GM12878 (cell line): Measurements from ENCODE around the gene CD101. TPM values are rescaled to one million over a fixed set of nuclear protein-coding genes. Genes with fewer than 3 reads are reported as not detected.

Experiments
- ASH2L ChIP-seq: fragments of 300-600, 200-600 bp; sonication (generic); IDR thresholded peaks from 2 replicates; pipeline ENCODE4 v1.6.1; 2017; ENCODE audit warnings: low read depth, mild to moderate bottlenecking, borderline replicate concordance
- CEBPB ChIP-seq, 2 experiments: fragments of 150-350 bp in 1 of 2; IDR thresholded peaks; 2 replicates each; pipeline ENCODE4 v1.6.1; 2012 to 2014; ENCODE audit warnings: low read depth in 2 of 2, low read length in 2 of 2, borderline replicate concordance in 1 of 2, inconsistent platforms in 1 of 2
- CREM ChIP-seq: IDR thresholded peaks from 2 replicates; pipeline ENCODE4 v1.6.1; 2014; ENCODE audit warnings: antibody characterized with exemption, low read depth
- EP300 ChIP-seq, 2 experiments: fragments of 150-350 bp in 1 of 2; IDR thresholded peaks; 2 replicates each; pipeline ENCODE4 v1.6.1; 2011 to 2012; ENCODE audit warnings: low read depth in 2 of 2, low read length in 2 of 2, borderline replicate concordance in 1 of 2, improper control_type of control experiment in 1 of 2, inconsistent platforms in 1 of 2; ENCODE audit not compliant: control insufficient read depth in 1 of 2
- ETV6 ChIP-seq, 2 experiments: fragments of 450-650 bp in 1 of 2; IDR thresholded peaks in 1 of 2; conservative IDR thresholded peaks in 1 of 2; 2 replicates each; pipeline ENCODE4 v1.6.1; 2014; ENCODE audit warnings: antibody characterized with exemption in 1 of 2, borderline replicate concordance in 1 of 2, low read depth in 1 of 2, mild to moderate bottlenecking in 1 of 2, moderate library complexity in 1 of 2
- HDGF ChIP-seq: fragments of 450-650 bp; IDR thresholded peaks from 2 replicates; pipeline ENCODE4 v1.6.1; 2016; ENCODE audit warnings: antibody characterized with exemption
- IKZF2 ChIP-seq, 2 experiments: fragments of 450-650 bp; IDR thresholded peaks; 2 replicates each; pipeline ENCODE4 v1.6.1; 2017; ENCODE audit warnings: mild to moderate bottlenecking in 2 of 2, moderate library complexity in 2 of 2
- KLF5 ChIP-seq: fragments of 450-650 bp; IDR thresholded peaks from 2 replicates; pipeline ENCODE4 v1.6.1; 2014; ENCODE audit warnings: mild to moderate bottlenecking; ENCODE audit not compliant: partially characterized antibody
- NR2F1 ChIP-seq: fragments of 450-650 bp; conservative IDR thresholded peaks from 2 replicates; pipeline ENCODE4 v1.6.1; 2017; ENCODE audit warnings: mild to moderate bottlenecking
- PAX8 ChIP-seq: fragments of 450-650 bp; IDR thresholded peaks from 2 replicates; pipeline ENCODE4 v1.6.1; 2017; ENCODE audit warnings: mild to moderate bottlenecking, moderate library complexity
- PML ChIP-seq: IDR thresholded peaks from 2 replicates; pipeline ENCODE4 v1.6.1; 2012; ENCODE audit warnings: low read length, inconsistent platforms
- SREBF2 ChIP-seq: IDR thresholded peaks from 2 replicates; pipeline ENCODE4 v1.6.1; 2012; ENCODE audit warnings: mild to moderate bottlenecking, low read length
- SRF ChIP-seq, 2 experiments: IDR thresholded peaks; 2 replicates each; pipeline ENCODE4 v1.6.1; 2011; ENCODE audit warnings: low read depth in 2 of 2, low read length in 2 of 2, mild to moderate bottlenecking in 1 of 2, moderate library complexity in 1 of 2
- STAT1 ChIP-seq: fragments of 450-650 bp; conservative IDR thresholded peaks from 2 replicates; pipeline ENCODE4 v1.6.1; 2014; ENCODE audit warnings: antibody characterized with exemption, mild to moderate bottlenecking
- polyA plus RNA-seq, 11 experiments: library from polyadenylated mRNA; depleted of rRNA in 4 of 11; unstranded in 6 of 11; stranded (reverse) in 5 of 11; fragments of >200 nt; fragmentation: Nextera tagmentation in 4 of 11; fragmentation: Illumina TruSeq in 1 of 11; extraction: Ambion mirVana in 4 of 11; extraction: Trizol in 1 of 11; gene quantifications; 1 replicate in 1 of 11; 2 replicates in 10 of 11; pipeline versions ENCODE4 v1.2.1 to v1.2.3, GENCODE V29; 2011 to 2016; ENCODE audit warnings: inconsistent platforms in 2 of 11, missing spikeins in 2 of 11, low read depth in 1 of 11
- total RNA-seq, 4 experiments: library from RNA; depleted of rRNA in 3 of 4; stranded (reverse); fragments of >200 nt in 3 of 4; fragmentation: Illumina TruSeq in 1 of 4; extraction: Trizol in 1 of 4; gene quantifications; 2 replicates each; pipeline versions ENCODE4 v1.2.1 to v1.2.3, GENCODE V29; 2013 to 2021
- TF ChIP-seq, protein P1 (sequence below): IDR thresholded peaks from 2 replicates; pipeline ENCODE4 v1.6.1; 2012; ENCODE audit warnings: mild to moderate bottlenecking, low read depth, low read length
- TF ChIP-seq, protein P2 (sequence below): IDR thresholded peaks from 2 replicates; pipeline ENCODE4 v1.6.1; 2012; ENCODE audit warnings: low read depth, low read length, improper control_type of control experiment
- TF ChIP-seq, protein P3 (sequence below): fragments of 450-650 bp; IDR thresholded peaks from 2 replicates; pipeline ENCODE4 v1.6.1; 2017; ENCODE audit warnings: low read depth, mild to moderate bottlenecking, moderate library complexity
- TF ChIP-seq, protein P4 (sequence below): IDR thresholded peaks from 2 replicates; pipeline ENCODE4 v1.6.1; 2011; ENCODE audit warnings: borderline replicate concordance, low read depth, mild to moderate bottlenecking, moderate library complexity, mixed read lengths, low read length; ENCODE audit not compliant: insufficient read depth; ENCODE audit errors: extremely low read length
- TF ChIP-seq, protein P5 (sequence below): IDR thresholded peaks from 2 replicates; pipeline ENCODE4 v1.6.1; 2012; ENCODE audit warnings: low read length, inconsistent platforms

The CD101 gene
- total and polyA plus RNA-seq, 10 of the 15 experiments (the other 5 are each of a cell fraction or from before 2014, with no cell fraction given): 0.56 to 7.9 (median 2.9) TPM

DNA sequence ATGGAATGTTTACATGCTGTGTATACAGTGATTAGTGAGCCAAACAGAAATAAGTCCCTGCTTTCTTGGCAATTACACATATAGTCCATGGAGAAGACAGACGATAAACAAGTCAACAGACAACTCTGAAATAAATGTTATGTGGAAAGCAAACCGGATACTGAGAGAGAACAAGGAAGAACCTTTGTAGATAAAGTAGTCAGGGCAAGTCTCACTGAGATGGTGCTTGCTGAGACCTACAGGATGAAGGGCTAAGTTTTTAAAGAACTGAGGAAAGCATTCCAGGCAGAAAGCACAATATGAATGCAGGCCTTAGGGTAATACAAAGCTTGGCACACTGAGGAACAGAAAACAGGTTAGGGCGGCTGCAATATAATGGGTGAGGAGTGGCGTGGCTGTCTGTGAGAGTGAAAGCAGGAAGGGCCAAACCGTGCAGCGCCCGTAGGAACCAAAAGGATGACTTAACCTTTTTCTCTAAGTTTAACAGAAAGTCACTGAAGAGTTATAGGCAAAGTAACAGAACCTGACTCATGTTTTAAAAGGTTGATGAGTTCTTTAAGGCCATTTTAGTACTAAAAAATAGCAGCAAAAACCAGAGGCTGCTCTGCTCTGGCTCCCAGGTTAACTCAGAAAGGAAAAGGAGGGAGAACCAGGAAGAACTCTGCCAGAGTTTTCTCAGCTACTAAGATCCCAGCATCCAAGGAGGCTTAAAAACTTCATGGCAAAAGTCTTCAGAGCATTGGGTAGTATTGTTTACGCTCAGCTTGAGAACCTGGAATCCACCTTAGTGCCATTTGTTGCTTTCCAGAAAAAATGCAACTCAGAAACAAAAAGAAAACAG, 49.9 kb downstream of the CD101 start (continued):
- TF ChIP-seq, protein P1, sequence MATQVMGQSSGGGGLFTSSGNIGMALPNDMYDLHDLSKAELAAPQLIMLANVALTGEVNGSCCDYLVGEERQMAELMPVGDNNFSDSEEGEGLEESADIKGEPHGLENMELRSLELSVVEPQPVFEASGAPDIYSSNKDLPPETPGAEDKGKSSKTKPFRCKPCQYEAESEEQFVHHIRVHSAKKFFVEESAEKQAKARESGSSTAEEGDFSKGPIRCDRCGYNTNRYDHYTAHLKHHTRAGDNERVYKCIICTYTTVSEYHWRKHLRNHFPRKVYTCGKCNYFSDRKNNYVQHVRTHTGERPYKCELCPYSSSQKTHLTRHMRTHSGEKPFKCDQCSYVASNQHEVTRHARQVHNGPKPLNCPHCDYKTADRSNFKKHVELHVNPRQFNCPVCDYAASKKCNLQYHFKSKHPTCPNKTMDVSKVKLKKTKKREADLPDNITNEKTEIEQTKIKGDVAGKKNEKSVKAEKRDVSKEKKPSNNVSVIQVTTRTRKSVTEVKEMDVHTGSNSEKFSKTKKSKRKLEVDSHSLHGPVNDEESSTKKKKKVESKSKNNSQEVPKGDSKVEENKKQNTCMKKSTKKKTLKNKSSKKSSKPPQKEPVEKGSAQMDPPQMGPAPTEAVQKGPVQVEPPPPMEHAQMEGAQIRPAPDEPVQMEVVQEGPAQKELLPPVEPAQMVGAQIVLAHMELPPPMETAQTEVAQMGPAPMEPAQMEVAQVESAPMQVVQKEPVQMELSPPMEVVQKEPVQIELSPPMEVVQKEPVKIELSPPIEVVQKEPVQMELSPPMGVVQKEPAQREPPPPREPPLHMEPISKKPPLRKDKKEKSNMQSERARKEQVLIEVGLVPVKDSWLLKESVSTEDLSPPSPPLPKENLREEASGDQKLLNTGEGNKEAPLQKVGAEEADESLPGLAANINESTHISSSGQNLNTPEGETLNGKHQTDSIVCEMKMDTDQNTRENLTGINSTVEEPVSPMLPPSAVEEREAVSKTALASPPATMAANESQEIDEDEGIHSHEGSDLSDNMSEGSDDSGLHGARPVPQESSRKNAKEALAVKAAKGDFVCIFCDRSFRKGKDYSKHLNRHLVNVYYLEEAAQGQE: no peak
- TF ChIP-seq NR2F1: no peak
- TF ChIP-seq, protein P2, sequence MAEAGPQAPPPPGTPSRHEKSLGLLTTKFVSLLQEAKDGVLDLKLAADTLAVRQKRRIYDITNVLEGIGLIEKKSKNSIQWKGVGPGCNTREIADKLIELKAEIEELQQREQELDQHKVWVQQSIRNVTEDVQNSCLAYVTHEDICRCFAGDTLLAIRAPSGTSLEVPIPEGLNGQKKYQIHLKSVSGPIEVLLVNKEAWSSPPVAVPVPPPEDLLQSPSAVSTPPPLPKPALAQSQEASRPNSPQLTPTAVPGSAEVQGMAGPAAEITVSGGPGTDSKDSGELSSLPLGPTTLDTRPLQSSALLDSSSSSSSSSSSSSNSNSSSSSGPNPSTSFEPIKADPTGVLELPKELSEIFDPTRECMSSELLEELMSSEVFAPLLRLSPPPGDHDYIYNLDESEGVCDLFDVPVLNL: no peak
- peak in 1 of 2 experiments; percentile 57; a peak in 1 of 4 replicates for TF ChIP-seq ETV6 (conservative IDR thresholded peaks at IDR 0.05 in 1 of 2, IDR thresholded peaks at IDR 0.05 in 1 of 2; ENCODE audit: borderline replicate concordance in 1 of 2, low read depth in 1 of 2)
- no peak for TF ChIP-seq SRF (IDR thresholded peaks at IDR 0.05; ENCODE audit: low read depth in 2 of 2, low read length in 2 of 2)
- no peak for TF ChIP-seq CEBPB (IDR thresholded peaks at IDR 0.05; ENCODE audit: borderline replicate concordance in 1 of 2, low read depth in 2 of 2, low read length in 2 of 2)
- TF ChIP-seq, protein P3, sequence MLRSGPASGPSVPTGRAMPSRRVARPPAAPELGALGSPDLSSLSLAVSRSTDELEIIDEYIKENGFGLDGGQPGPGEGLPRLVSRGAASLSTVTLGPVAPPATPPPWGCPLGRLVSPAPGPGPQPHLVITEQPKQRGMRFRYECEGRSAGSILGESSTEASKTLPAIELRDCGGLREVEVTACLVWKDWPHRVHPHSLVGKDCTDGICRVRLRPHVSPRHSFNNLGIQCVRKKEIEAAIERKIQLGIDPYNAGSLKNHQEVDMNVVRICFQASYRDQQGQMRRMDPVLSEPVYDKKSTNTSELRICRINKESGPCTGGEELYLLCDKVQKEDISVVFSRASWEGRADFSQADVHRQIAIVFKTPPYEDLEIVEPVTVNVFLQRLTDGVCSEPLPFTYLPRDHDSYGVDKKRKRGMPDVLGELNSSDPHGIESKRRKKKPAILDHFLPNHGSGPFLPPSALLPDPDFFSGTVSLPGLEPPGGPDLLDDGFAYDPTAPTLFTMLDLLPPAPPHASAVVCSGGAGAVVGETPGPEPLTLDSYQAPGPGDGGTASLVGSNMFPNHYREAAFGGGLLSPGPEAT: no peak
- no peak for TF ChIP-seq PML
- TF ChIP-seq EP300 (IDR thresholded peaks at IDR 0.05; ENCODE audit: borderline replicate concordance in 1 of 2, control insufficient read depth in 1 of 2, low read depth in 2 of 2, low read length in 2 of 2): no peak; a peak in 1 of 4 replicates
- TF ChIP-seq, protein P4, sequence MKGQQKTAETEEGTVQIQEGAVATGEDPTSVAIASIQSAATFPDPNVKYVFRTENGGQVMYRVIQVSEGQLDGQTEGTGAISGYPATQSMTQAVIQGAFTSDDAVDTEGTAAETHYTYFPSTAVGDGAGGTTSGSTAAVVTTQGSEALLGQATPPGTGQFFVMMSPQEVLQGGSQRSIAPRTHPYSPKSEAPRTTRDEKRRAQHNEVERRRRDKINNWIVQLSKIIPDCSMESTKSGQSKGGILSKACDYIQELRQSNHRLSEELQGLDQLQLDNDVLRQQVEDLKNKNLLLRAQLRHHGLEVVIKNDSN: no peak
- TF ChIP-seq CREM: no peak
- no peak for TF ChIP-seq ASH2L
- TF ChIP-seq, protein P5, sequence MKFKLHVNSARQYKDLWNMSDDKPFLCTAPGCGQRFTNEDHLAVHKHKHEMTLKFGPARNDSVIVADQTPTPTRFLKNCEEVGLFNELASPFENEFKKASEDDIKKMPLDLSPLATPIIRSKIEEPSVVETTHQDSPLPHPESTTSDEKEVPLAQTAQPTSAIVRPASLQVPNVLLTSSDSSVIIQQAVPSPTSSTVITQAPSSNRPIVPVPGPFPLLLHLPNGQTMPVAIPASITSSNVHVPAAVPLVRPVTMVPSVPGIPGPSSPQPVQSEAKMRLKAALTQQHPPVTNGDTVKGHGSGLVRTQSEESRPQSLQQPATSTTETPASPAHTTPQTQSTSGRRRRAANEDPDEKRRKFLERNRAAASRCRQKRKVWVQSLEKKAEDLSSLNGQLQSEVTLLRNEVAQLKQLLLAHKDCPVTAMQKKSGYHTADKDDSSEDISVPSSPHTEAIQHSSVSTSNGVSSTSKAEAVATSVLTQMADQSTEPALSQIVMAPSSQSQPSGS: peak; percentile 65
- no peak for TF ChIP-seq KLF5
- no peak for TF ChIP-seq STAT1
- TF ChIP-seq PAX8: no peak
- no peak; the same call in 1 of the 2 replicates for TF ChIP-seq HDGF
- 0 out of 4 replicates have a peak, but pooled peaks of 1 of the 2 experiments have one; percentile 15 for TF ChIP-seq IKZF2 (IDR thresholded peaks at IDR 0.05)
- no peak for TF ChIP-seq SREBF2
